RCC 7860 (cell line): ENCODE measurements around the gene TMEM271.
"Not testable (repeated sequence)": the region's sequence is repeated elsewhere in the genome, so short reads cannot be mapped to it uniquely, and the experiment has no call there.

ENCODE experiments used
- DNase-seq: peaks from one replicate; pipeline ENCODE4 v3.0.0-alpha.2; 2015; ENCODE audit warnings: low spot score
- FAIRE-seq: peaks from 2 replicates; lab custom pipeline; 2012; peaks lifted over from hg19 to GRCh38; lab: Jason Lieb, UNC

TMEM271 gene

DNA sequence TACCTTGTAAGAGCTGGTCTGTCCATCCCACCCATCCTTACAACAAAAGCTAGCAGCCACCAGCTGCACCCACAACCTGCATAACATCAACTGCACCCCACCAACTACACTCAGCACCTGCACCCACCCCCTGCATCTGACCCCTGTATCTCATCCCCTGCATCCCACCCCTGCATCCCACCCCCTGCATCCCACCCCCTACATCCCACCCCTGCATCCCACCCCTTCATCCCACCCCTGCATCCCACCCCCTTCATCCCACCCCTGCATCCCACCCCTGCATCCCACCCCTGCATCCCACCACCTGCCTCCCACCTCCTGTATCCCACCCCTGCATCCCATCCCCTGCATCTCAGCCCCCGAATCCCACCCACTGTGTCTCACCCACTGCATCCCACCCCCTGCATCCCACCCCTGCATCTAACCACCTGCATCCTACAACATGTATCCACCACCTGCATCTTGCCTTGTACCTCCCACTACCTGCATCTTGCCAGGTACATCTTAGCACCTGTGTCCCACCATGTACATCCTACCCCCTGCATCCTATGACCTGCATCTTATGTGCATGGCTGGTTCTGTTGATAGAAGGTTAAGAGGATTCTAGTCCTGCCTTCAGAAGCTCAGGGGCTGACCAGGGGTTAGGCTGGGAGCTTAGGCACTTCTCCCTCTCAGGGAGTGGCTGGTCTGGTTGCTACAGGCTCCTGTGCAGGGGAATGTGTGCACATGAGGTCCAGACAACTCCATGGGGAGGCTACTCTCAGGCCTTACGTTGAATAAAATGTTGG lies 9.4 kb downstream of the TMEM271 start:
- DNase-seq = no peak
- FAIRE-seq = no peak

- no peak for FAIRE-seq
- DNase-seq = no peak
These were observed 10.1 kb downstream of the TMEM271 start for GRCh38 chr4:566035-566434.

DNA sequence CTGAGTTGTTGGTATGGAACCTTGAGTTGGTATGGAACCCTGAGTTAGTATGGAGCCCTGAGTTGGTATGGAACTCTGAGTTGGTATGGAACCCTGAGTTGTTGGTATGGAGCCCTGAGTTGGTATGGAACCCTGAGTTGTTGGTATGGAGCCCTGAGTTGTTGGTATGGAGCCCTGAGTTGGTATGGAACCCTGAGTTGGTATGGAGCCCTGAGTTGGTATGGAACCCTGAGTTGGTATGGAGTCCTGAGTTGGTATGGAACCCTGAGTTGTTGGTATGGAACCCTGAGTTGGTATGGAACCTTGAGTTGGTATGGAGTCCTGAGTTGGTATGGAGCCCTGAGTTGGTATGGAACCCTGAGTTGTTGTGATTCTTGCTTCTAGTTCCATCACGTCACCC lies 10.5 kb downstream of the TMEM271 start:
- not testable (repeated sequence) for FAIRE-seq, DNase-seq

DNA sequence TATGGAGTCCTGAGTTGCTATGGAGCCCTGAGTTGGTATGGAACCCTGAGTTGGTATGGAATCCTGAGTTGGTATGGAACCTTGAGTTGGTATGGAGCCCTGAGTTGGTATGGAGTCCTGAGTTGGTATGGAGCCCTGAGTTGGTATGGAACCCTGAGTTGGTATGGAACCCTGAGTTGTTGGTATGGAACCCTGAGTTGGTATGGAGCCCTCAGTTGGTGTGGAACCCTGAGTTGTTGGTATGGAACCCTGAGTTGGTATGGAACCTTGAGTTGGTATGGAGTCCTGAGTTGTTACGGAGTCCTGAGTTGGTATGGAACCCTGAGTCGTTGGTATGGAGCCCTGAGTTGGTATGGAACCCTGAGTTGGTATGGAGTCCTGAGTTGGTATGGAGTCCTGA lies 13.6 kb downstream of the TMEM271 start:
- not testable (repeated sequence) for DNase-seq, FAIRE-seq

DNA sequence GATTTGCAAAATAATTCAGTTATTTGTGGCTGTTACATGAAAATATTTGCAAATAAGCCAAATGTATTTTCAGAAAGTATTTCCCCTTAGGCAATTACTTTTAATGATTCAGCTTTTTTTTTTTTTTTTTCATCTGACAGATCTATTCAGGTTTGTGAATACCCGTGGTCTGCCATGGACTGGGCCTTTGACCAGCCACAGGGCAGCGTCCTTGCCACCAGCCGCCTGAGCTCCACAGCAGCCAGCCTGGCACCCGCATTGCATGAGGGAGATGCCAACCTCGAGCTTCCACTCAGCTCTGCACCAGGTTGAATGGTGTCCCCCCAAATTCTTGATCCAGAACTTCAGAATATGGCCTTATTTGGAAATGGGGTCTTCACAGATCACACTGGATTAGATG lies 14.7 kb downstream of the TMEM271 start:
- FAIRE-seq = no peak
- no peak for DNase-seq

GRCh38 chr4:560731-561291 lies 15.3 kb downstream of the TMEM271 start:
- no peak for FAIRE-seq
- no peak for DNase-seq

DNA sequence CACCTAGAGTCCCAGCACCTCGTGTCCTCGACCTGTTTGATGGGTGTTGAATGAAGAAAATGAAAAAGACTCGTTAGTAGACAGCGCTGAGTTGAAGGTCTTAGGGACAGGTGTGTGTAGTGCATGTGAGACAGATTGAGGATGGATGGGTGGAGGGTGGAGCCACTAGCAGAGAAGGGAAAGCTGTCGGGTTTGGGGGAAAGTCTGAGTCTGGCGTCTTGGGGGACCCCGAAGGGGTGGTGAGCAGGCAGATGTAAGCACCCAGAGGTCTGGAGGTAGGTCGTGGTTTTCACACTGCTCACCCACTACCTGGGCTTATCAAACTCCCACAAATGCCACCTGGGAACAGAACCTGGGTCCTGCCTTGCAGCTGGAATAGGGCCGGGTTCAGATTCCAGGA lies 16.0 kb downstream of the TMEM271 start:
- no peak for FAIRE-seq
- no peak for DNase-seq

- no peak for FAIRE-seq
- DNase-seq = no peak
These were observed 20.4 kb downstream of the TMEM271 start for GRCh38 chr4:555566-556275.

- DNase-seq = not testable (repeated sequence)
These were observed 21.2 kb downstream of the TMEM271 start for GRCh38 chr4:554793-555320.

GRCh38 chr4:552019-552418 lies 24.1 kb downstream of the TMEM271 start:
- DNase-seq (no peak), FAIRE-seq (no peak)

More at GRCh38 chr4:554793-555320, 21.2 kb downstream of the TMEM271 start:
- not testable (repeated sequence) for FAIRE-seq

DNA sequence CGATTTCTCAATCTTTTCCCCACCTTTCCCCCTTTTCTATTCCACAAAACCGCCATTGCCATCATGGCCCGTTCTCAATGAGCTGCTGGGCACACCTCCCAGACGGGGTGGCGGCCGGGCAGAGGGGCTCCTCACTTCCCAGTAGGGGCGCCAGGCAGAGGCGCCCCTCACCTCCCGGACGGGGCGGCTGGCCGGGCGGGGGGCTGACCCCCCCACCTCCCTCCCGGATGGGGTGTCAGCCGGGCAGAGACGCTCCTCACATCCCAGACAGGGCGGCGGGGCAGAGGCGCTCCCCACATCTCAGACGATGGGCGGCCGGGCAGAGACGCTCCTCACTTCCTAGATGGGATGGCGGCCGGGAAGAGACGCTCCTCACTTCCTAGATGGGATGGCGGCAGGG lies 25.8 kb downstream of the TMEM271 start:
- not testable (repeated sequence) for FAIRE-seq, DNase-seq

- DNase-seq (no peak), FAIRE-seq (no peak)
These were observed 27.1 kb downstream of the TMEM271 start for GRCh38 chr4:548976-549375.

- DNase-seq (no peak), FAIRE-seq (no peak)
These were observed 30.5 kb downstream of the TMEM271 start for GRCh38 chr4:545612-546011.

DNA sequence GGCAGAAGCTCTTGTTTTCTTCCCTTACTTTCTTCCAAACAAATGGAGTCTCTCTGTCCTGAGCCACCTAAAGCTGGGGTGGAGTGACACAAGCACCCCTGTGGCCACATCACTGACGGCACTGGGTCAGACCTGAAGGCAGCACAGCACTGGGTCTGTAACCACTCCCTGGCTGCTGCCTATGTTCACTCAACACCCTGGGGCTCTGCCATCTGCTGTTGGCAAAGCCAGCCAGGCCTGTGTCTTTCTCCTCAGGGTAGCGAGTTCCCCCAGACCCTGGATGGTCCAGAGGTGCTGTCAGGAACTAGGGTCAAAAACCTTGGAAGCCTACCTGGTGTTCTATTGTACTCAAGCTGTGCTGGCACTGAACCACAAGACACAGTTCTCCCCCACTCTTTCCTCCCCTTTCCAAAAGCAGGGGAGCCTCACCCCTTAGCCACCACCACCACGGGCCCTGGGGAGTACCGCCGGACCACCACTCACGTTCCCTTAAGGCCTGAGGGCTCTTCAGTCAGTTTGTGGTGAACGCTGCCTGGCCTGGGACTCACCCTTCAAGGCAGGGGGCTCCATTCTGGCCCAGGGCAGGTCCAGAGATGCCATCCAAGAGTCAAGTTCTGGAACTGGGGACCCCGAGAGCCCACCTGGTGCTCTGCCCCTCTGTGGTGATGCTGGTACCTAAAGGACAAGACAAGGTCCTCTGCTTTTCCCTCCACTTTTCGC lies 31.5 kb downstream of the TMEM271 start:
- FAIRE-seq = no peak

DNA sequence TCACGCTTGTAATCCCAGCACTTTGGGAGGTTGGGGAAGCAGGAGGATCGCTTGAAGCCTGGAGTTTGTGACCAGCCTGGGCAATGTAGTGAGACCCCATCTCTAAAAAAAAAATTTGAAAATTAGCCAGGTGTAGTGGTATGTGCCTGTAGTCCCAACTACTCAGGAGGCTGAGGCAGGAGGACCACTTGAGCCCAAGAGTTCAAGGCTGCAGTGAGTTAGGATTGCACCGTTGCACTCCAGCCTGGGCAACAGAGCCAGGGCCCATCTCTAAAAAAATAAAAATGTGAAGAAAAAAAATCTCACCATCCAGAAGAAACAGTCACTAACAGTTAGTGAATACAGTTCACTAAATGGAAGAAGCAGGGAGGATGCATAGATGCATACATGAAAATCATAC lies 34.8 kb downstream of the TMEM271 start:
- FAIRE-seq = no peak
- DNase-seq = no peak

More for the DNA sequence above, 31.5 kb downstream of the TMEM271 start:
- DNase-seq = no peak

DNA sequence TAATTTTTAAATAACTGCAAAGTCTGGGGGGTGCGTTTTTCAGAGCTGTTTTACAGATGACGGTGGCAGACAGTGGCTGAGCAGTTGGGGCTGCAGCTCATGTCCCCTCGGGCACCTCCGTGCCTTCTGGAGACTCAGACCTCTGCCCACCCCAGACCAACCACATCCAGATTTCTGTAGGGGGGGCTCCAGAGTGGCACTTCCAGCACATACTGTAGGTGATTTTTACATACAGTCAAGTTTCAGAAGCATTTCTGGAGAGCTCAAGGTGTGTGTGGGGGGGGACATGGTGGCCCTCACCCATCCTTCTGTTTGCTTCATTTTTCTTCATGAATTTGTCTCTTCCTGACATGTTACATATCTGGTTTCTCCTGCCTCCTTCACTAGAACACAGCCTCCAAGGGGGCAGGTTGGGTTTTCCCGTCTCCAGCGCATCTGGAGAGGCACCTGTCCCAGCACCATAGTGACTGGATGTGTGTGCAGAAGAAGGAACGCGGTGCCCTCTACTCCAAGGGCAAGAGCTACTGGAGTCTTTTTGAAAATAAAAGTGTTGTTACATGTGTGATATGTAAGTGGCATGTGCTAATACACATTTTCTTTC lies 37.5 kb downstream of the TMEM271 start:
- no peak for DNase-seq
- FAIRE-seq = no peak

DNA sequence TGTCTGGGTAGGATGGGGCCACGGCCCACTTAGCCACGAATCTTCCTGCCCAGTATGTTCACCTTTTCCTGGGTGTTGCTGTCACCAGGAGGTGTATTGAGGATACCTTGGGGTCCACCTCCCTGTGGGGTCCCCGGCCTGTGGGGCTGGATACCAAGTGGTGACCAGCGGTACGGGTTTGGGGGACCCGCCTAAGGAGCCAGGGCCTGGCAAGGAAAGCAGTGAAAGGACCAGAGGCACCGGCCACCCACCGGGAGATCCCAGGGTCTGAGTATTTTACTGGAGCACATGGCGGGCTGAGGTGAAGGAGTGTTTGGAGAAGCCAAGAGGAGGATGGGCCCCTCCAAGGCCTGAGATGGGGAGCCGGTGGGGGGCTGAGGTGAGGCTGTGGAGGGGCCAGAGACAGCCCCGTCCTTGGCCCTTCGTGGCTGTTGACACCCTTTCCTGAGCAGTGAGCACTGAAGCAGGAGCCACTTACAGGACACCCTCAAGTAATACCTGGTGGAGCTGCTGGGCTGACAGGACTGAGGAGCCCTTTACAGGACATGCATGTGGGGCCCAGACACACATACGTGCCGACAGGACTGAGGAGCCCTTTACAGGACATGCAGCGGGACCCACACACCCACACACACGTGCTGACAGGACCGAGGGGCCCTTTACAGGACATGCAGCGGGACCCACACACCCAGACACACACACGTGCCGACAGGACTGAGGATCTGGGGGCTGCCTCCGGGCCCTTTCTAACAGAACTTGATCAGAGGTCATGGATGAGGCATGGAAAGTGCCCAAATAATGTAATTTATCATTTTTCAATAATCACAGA lies 38.4 kb downstream of the TMEM271 start:
- no peak for FAIRE-seq
- DNase-seq = no peak

GRCh38 chr4:536351-536972 lies 39.6 kb downstream of the TMEM271 start:
- DNase-seq = no peak
- FAIRE-seq = no peak

- FAIRE-seq = no peak
These were observed 40.2 kb downstream of the TMEM271 start for GRCh38 chr4:535924-536281.

More at GRCh38 chr4:535924-536281, 40.2 kb downstream of the TMEM271 start:
- no peak for DNase-seq
